NCI-H526 (cell line): ENCODE data around the gene KRTDAP.
"Not testable (repeated sequence)": the region's sequence is repeated elsewhere in the genome, so short reads cannot be mapped to it uniquely, and the experiment has no call there.

ENCODE experiments used
- DNase-seq, 2 experiments: peaks; one replicate each; lab custom pipeline; 2025; lab: John Stamatoyannopoulos, UW

The KRTDAP gene

DNA sequence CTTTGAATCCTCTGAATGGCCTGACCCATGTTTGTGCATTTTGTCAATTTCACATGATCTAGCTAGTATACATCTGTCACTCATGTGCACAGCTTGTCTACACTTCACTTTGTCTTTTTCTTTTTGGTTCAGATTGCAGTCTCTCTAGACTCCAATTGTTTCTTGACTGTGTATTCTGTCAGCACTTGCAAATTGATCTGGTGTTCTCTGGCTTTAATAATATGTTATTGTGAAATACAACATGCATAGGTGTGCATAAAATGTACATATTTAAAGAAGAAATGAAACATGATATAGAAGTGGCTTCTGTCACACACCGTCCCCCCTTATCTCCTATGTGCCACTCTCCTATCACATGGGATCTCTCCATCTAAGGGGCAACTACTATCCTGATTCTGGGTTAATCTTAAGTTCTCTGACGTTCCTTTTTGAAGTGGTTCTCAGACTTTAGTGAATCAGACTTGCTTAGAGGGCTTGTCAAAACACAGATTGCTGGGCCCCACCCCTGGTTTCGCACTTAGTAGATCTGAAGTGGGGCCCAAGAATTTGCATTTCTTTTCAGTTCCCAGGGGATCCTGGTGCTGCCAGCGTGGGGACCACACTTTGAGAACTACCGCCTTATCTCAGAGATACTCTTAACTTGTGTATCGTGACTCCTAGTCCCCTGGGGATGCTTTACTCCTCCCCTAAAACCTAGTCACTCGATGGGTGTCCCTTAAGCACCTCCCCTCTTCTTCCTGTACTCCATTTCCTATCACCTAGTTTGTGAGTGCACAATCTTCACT, 5.8 kb downstream of the KRTDAP start:
- DNase-seq = no peak

DNA sequence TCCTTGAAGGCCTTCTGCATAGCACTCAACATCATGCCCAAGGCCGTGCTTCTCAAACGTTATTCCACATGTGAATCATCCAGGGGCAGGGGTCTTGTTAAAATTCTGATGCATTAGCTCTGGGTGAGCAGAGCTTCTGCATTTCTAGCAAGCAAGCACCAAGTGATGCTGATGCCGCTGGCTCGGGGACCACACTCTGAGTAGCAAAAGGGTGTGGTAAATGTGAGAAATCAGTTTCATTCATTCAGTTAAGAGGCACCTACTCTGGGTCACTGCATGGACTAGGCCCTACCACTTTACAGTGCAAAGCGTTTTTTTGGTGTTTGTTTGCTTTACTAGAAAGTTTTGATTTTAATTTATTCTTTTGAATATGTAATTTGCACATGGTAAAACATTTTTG, 7.2 kb downstream of the KRTDAP start:
- DNase-seq = no peak

DNA sequence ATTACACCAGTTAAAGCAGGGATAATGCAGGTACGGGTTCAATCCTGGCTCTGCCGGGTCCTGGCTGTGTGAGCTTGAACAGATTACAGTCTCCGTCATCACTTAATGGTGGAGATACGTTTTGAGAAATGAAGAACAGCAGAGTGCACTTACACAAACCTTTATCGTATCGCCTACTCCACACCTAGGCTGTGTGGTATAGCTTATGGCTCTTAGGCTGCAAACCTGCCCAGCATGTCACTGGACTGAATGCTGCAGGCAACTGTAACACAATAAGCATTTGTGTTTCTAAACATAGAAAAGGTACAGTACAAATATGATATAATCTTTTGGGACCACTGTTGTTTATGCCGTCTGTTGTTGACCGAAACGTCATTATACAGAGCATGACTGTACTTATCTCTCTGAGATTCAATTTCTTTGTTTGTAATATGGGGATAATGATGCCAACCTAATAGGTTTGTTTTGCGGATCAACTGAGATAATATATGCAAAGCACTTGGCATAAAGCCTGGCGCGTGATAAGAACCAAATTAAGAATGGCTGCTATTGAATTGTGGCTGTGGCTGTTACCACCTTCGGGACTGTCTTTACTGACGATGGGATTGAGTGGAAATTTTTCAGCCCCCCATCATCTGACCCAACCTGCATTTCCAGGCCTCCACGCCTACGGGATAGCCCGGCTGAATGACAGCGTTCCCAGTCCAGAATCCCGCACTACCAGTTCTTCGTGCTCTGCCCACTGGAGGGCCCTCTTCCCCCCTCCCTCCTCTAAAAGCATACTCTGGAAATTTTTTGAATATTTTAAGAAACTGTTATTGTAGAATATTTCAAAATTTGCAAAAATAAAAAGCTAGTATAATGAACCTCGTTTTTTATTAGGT, 11.2 kb downstream of the KRTDAP start:
- peak; percentile 91 to 95 for DNase-seq

GRCh38 chr19:35476149-35476548, 14.1 kb downstream of the KRTDAP start:
- no peak for DNase-seq

DNA sequence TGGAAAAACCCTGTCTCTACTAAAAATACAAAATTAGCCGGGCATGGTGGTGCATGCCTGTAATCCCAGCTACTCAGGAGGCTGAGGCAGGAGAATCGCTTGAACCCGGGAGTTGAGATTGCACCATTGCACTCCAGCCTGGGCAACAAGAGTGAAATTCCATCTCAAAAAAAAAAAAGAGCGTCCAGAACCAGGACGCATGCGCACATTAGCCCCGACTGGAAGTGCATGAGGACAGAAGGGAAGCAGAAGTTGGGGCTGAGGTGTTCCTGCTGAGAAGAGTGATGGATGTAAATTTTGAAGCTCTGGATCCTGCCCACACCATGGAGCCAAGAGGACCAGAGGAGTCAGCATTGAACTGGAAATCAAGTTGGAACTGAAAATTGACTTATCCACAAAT, 15.7 kb downstream of the KRTDAP start:
- DNase-seq = not testable (repeated sequence)

GRCh38 chr19:35474104-35474503, 16.2 kb downstream of the KRTDAP start:
- DNase-seq = no peak

DNA sequence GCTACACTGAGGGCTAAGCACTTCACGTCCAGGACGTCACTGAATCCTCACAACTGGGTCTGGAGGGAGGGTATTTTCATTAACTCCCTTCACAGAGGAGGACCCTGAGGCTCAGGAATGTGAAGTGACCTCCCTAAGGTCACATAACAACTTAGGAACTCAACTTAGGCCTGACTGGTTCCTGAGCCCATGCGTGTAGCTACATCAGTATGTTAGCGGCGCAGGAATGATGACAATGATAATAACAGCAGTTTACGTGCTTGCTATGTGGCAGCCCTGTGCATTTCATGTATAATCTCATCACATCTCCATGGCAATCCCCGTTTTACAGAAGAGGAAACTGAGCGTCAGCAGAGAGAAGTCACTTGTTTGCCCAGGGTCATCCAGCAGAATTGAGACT, 18.3 kb downstream of the KRTDAP start:
- no peak for DNase-seq

DNA sequence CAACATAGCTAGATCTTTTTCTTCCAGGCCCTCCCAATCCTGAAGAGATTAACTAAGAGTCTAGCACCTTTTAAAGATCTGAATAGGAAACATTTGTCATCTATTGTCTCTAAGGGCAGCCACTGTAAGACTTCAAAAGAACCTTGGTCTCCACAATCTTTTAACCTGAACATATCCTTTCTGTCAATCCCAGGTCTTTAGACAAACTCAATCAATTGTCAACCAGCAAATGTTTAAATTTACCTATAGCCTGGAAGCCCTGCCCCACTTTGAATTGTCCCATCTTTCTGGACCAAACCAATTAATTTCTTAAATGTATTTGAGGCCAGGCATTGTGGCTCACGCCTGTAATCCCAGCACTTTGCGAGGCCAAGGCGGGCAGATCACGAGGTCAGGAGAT, 19.2 kb downstream of the KRTDAP start:
- not testable (repeated sequence) for DNase-seq

DNA sequence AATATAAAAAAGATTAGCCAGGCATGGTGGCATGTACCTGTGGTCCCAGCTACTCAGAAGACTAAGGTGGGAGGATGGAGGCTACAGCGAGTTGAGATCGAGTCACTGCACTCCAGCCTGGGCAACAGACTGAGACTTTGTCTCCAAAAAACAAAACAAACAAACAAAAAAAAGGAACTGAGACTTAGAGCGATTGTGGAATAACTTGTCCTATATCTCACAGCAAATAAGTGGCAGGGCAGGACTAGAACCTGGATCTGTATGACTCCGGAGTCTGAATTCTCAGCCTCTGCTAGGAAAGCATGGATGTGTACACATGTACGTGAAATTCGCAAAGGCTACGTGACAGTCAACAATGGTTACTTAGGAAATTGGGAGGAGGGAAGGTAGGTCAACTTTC, 20.1 kb downstream of the KRTDAP start:
- DNase-seq = no peak

GRCh38 chr19:35468637-35469036, 21.6 kb downstream of the KRTDAP start:
- DNase-seq = peak; percentile 28 to 81

- DNase-seq = no peak
These were observed 24.0 kb downstream of the KRTDAP start for GRCh38 chr19:35466259-35466658.

- DNase-seq = not testable (repeated sequence)
These were observed 27.3 kb downstream of the KRTDAP start for GRCh38 chr19:35462956-35463355.

DNA sequence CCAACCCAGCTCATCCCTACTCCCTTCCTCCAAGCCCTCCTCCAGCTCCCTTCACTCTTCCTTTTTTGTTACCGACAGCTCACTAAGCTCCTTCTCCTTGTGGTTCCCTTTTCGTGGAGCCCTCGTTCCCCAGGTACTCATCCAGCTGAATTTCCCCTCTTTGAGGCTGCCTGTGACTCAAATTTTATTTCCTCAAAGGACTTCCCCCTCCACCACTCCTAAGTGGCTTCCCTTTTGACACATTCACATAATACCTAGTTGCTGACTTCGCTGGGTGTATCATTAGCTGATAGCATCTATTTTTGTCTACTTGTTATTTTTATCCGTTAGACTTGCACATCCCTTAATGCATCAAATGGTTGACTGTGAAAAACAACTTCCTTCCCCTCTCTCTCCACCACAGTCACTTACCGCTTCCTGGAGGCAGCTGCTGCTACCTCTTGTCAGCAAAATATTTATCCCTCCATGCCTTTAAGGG, 27.7 kb downstream of the KRTDAP start:
- no peak for DNase-seq

GRCh38 chr19:35461788-35462187, 28.5 kb downstream of the KRTDAP start:
- DNase-seq = not testable (repeated sequence)

DNA sequence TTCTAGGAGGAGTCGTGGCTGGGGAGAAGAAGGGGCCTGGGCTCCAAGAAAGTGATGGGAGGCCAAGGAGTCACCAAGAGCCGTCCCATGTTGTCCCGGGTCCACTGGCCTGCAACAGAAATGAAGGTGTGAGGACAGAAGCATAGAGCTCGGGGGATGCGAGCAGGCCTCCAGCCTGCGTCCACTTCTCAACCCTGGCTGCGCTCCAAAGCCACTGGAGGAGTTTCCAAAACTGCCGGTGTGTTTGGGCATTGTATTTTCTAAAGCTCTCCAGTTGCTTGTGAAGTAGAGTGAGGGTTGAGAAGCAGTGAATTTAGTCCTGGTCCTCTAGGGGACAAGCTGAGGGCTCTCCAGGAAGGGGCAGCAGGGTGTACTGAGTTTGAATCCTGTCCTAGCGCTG, 29.2 kb downstream of the KRTDAP start:
- DNase-seq = no peak

DNA sequence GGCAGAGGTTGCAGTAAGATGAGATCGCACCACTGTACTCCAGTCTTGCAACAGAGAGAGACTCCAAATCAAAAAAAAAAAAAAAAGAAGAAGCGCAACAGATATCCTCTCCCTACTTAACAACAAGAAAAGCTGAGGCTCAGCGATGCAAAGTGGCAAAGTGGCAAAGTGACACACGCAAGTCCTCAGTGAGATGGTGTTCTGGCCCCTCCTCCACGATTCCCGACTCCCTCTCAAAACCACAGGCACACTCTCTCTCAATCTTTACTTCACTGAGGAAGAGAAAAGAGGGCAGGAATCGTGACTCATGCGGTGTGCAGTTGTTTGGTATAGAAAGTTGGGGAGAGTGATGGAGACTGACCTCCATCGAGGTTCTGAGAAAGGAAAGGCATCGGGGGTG, 29.7 kb downstream of the KRTDAP start:
- DNase-seq = no peak

- DNase-seq = no peak
These were observed 30.7 kb downstream of the KRTDAP start for GRCh38 chr19:35459414-35460082.

DNA sequence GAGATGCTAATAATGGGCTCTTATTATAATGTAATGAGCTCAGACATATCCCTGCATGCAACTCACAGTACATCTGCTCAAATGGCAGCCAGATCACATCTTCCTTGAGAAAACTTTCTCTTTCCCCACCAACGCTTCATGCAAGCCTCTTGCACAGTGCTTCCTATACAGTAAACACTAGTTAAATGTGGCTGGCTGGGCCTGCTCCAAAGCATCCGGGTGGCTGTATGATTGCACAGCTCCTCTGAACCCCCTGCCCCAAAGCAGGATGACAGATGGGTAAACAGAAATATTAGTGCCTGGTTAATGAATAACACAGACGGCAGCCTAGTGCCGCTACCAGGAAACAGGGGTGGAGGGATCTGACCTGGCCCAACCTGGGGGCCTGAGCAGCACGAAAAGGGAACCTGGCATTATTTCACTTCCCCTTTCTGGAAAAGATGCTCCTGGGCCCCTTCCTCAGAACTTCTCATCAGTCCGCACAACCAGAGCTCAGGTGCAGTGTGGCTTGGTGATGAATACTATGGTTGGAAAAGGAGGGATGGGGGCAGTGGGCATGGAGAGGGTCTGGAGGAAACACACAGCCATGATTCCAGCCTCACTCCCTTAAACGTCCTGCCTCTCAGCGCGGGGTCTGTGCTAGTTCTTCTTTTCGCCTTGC, 31.4 kb downstream of the KRTDAP start:
- DNase-seq = peak; percentile 35 to 84

GRCh38 chr19:35458192-35458591, 32.1 kb downstream of the KRTDAP start:
- DNase-seq = no peak

DNA sequence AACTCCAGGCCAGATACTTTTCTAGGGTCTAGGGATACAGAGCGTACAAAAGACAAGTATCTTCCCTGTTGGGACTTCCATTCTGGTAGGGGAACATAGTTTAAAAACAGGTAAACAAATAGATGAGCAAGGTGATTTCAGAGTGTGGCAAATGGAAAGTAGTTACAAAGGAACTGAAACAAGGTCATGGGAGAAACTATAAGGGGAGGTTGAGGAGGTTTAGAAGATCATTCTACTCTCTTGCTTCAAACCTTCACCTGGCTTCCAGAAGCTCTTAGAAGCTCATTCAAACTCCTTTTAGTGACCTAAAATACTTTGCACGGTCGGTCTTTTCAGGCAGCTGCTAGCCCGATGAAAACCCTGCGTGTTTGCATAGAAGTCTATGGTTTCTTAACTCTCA, 33.1 kb downstream of the KRTDAP start:
- no peak for DNase-seq

GRCh38 chr19:35455616-35456201, 34.6 kb downstream of the KRTDAP start:
- no peak for DNase-seq

GRCh38 chr19:35454663-35455062, 35.6 kb downstream of the KRTDAP start:
- no peak for DNase-seq
